H1 (cell line): Measurements from ENCODE around the gene INSIG1. TPM values are rescaled to one million over a fixed set of nuclear protein-coding genes. Genes with fewer than 3 reads are reported as not detected.

Experiments used
- CTCF ChIA-PET: fragments of 300-600 bp; sonication (Branson Sonifier 250); formaldehyde crosslinking; loops from one replicate; lab custom pipeline; 2021; ENCODE audit not compliant: partially characterized antibody; lab: Charles Lee
- POLR2A ChIA-PET: fragments of 300-600 bp; sonication (Branson Sonifier 250); formaldehyde crosslinking; loops from one replicate; lab custom pipeline; 2021; ENCODE audit warnings: inconsistent platforms; ENCODE audit not compliant: partially characterized antibody; lab: Charles Lee
- DNase-seq, 2 experiments: peaks; one replicate each; pipeline versions ENCODE4 v3.0.0 to v3.0.0-alpha.2; 2010 to 2022; ENCODE audit warnings: low spot score in 2 of 2, low read depth in 1 of 2, mixed read lengths in 1 of 2
- FAIRE-seq: peaks from 2 replicates; lab custom pipeline; 2011; peaks lifted over from hg19 to GRCh38; lab: Jason Lieb, UNC
- H2AFZ ChIP-seq: 2 replicates; pipeline ENCODE4 v1.8.1; 2012; ENCODE audit warnings: low read length, inconsistent platforms
- H2AK5ac ChIP-seq: 2 replicates; pipeline ENCODE4 v1.6.1; 2013; ENCODE audit warnings: low read depth, low read length
- H2BK120ac ChIP-seq: replicated peaks from 2 replicates; pipeline ENCODE3; 2013; ENCODE audit warnings: low read depth, low read length, inconsistent platforms
- H2BK12ac ChIP-seq: 2 replicates; pipeline ENCODE4 v1.6.1; 2013; ENCODE audit warnings: low read depth, low read length
- H2BK15ac ChIP-seq: 2 replicates; pipeline ENCODE4 v1.6.1; 2013; ENCODE audit warnings: low read length
- H2BK20ac ChIP-seq: 2 replicates; pipeline ENCODE4 v1.6.1; 2013; ENCODE audit warnings: low read length
- H2BK5ac ChIP-seq: 2 replicates; pipeline ENCODE4 v1.6.1; 2013; ENCODE audit warnings: low read depth, low read length
- H3K14ac ChIP-seq: 2 replicates; pipeline ENCODE4 v1.6.1; 2013; ENCODE audit warnings: inconsistent platforms; ENCODE audit not compliant: insufficient read length
- H3K18ac ChIP-seq: 2 replicates; pipeline ENCODE4 v1.6.1; 2013; ENCODE audit warnings: low read length; ENCODE audit errors: extremely low read depth
- H3K23ac ChIP-seq: 2 replicates; pipeline ENCODE4 v1.6.1; 2013; ENCODE audit warnings: inconsistent platforms; ENCODE audit not compliant: insufficient read length
- H3K23me2 ChIP-seq: 2 replicates; pipeline ENCODE4 v1.6.1; 2013; ENCODE audit warnings: low read depth, low read length
- H3K27ac ChIP-seq: 2 replicates; pipeline ENCODE4 v1.6.1; 2011; ENCODE audit warnings: low read depth, low read length, inconsistent platforms
- H3K27me3 ChIP-seq, 4 experiments: replicated peaks in 1 of 4; 1 replicate in 1 of 4; 2 replicates in 3 of 4; pipeline versions ENCODE4 v1.6.1 to v1.8.1; 2011 to 2013; ENCODE audit warnings: low read length in 3 of 4, mild to moderate bottlenecking in 3 of 4, inconsistent platforms in 2 of 4, mixed read lengths in 2 of 4, moderate library complexity in 1 of 4; ENCODE audit not compliant: control insufficient read depth in 3 of 4, insufficient read depth in 3 of 4; ENCODE audit errors: extremely low read depth in 1 of 4
- H3K36me3 ChIP-seq, 4 experiments: 2 replicates each; pipeline versions ENCODE4 v1.6.1 to v1.8.1; 2011 to 2013; ENCODE audit warnings: mild to moderate bottlenecking in 4 of 4, low read length in 3 of 4, moderate library complexity in 2 of 4, control low read depth in 1 of 4, inconsistent platforms in 1 of 4; ENCODE audit not compliant: insufficient read depth in 4 of 4, control insufficient read depth in 2 of 4
- H3K4ac ChIP-seq: replicated peaks from 2 replicates; pipeline ENCODE3; 2013; ENCODE audit warnings: low read length, low read depth, mixed read lengths, inconsistent platforms; ENCODE audit not compliant: insufficient read length
- H3K4me1 ChIP-seq, 4 experiments: replicated peaks in 1 of 4; 1 replicate in 1 of 4; 2 replicates in 3 of 4; pipeline versions ENCODE4 v1.6.1 to v1.8.1; 2011 to 2013; ENCODE audit warnings: low read length in 3 of 4, inconsistent platforms in 2 of 4, mixed read lengths in 1 of 4; ENCODE audit not compliant: insufficient read depth in 4 of 4, control insufficient read depth in 3 of 4
- H3K4me2 ChIP-seq, 2 experiments: 2 replicates each; pipeline versions ENCODE4 v1.6.1 to v1.8.1; 2011 to 2013; ENCODE audit warnings: low read depth in 2 of 2, low read length in 2 of 2, control low read depth in 1 of 2, inconsistent platforms in 1 of 2, mild to moderate bottlenecking in 1 of 2; ENCODE audit not compliant: insufficient read depth in 1 of 2
- H3K4me3 ChIP-seq, 4 experiments: fragments of 200-600, 300-600 bp in 1 of 4; sonication (generic), shearing (Covaris generic), sonication (Bioruptor Twin) in 1 of 4; 2 replicates each; pipeline versions ENCODE4 v1.5.1 to v1.8.1; 2011 to 2016; ENCODE audit warnings: low read length in 4 of 4, low read depth in 3 of 4, control low read depth in 2 of 4, inconsistent platforms in 2 of 4, mild to moderate bottlenecking in 2 of 4, mixed read lengths in 1 of 4, moderate library complexity in 1 of 4; ENCODE audit not compliant: insufficient read depth in 2 of 4; ENCODE audit errors: extremely low read depth in 1 of 4
- H3K56ac ChIP-seq: replicated peaks from 2 replicates; pipeline ENCODE3; 2013; ENCODE audit warnings: low read depth, mild to moderate bottlenecking, mixed read lengths, low read length, inconsistent platforms; ENCODE audit not compliant: insufficient read length
- H3K79me1 ChIP-seq: 2 replicates; pipeline ENCODE4 v1.6.1; 2013; ENCODE audit warnings: low read depth, low read length, control low read depth
- H3K79me2 ChIP-seq, 2 experiments: 2 replicates each; pipeline versions ENCODE4 v1.6.1 to v1.8.1; 2012 to 2013; ENCODE audit warnings: low read length in 2 of 2, mild to moderate bottlenecking in 2 of 2, inconsistent platforms in 1 of 2; ENCODE audit not compliant: insufficient read depth in 2 of 2, control insufficient read depth in 1 of 2
- H3K9ac ChIP-seq, 4 experiments: replicated peaks in 1 of 4; 1 replicate in 1 of 4; 2 replicates in 3 of 4; pipeline versions ENCODE4 v1.6.1 to v1.8.1; 2011 to 2013; ENCODE audit warnings: low read depth in 3 of 4, low read length in 3 of 4, control low read depth in 2 of 4, mild to moderate bottlenecking in 2 of 4, moderate library complexity in 2 of 4, inconsistent platforms in 1 of 4; ENCODE audit errors: extremely low read depth in 1 of 4
- H3K9me3 ChIP-seq, 2 experiments: 2 replicates each; pipeline versions ENCODE4 v1.6.1 to v1.8.1; 2012 to 2013; ENCODE audit warnings: mild to moderate bottlenecking in 2 of 2, moderate library complexity in 2 of 2, control low read depth in 1 of 2, inconsistent platforms in 1 of 2, low read depth in 1 of 2, low read length in 1 of 2, mixed read lengths in 1 of 2; ENCODE audit not compliant: insufficient read depth in 2 of 2
- H4K20me1 ChIP-seq, 2 experiments: replicated peaks in 1 of 2; 2 replicates each; pipeline versions ENCODE3 to v1.8.1; 2011 to 2013; ENCODE audit warnings: inconsistent platforms in 2 of 2, low read length in 2 of 2, mild to moderate bottlenecking in 1 of 2; ENCODE audit not compliant: insufficient read depth in 2 of 2, control insufficient read depth in 1 of 2
- H4K5ac ChIP-seq: 2 replicates; pipeline ENCODE4 v1.6.1; 2013; ENCODE audit warnings: low read length, low read depth, mixed read lengths, inconsistent platforms; ENCODE audit not compliant: insufficient read length
- H4K8ac ChIP-seq: 2 replicates; pipeline ENCODE4 v1.8.0; 2013; ENCODE audit warnings: mild to moderate bottlenecking, moderate library complexity, low read length, inconsistent platforms; ENCODE audit not compliant: insufficient read depth; ENCODE audit errors: extremely low read depth
- H4K91ac ChIP-seq: replicated peaks from 2 replicates; pipeline ENCODE3; 2013; ENCODE audit warnings: low read length, mixed read lengths, inconsistent platforms; ENCODE audit not compliant: insufficient read length
- BACH1 ChIP-seq: IDR thresholded peaks from 2 replicates; pipeline ENCODE4 v1.6.1; 2012; ENCODE audit warnings: low read length, improper control_type of control experiment
- BRCA1 ChIP-seq: IDR thresholded peaks from 2 replicates; pipeline ENCODE4 v1.6.1; 2012; ENCODE audit warnings: low read depth, low read length, improper control_type of control experiment
- CTBP2 ChIP-seq: IDR thresholded peaks from 2 replicates; pipeline ENCODE4 v1.7.0; 2011; ENCODE audit warnings: borderline replicate concordance, mild to moderate bottlenecking, moderate library complexity, mixed read lengths, low read length; ENCODE audit not compliant: insufficient read depth, insufficient read length
- EGR1 ChIP-seq: IDR thresholded peaks from 2 replicates; pipeline ENCODE4 v1.6.1; 2011; ENCODE audit warnings: low read depth, low read length, borderline replicate concordance
- NANOG ChIP-seq: IDR thresholded peaks from 2 replicates; pipeline ENCODE4 v1.6.1; 2011; ENCODE audit warnings: low read length, low read depth, mild to moderate bottlenecking, inconsistent platforms; ENCODE audit not compliant: insufficient read depth, poor library complexity, severe bottlenecking
- SIX5 ChIP-seq: IDR thresholded peaks from 2 replicates; pipeline ENCODE4 v1.6.1; 2011; ENCODE audit warnings: mild to moderate bottlenecking, low read depth, low read length
- TAF7 ChIP-seq: optimal IDR thresholded peaks from 2 replicates; pipeline ENCODE3; 2011; ENCODE audit warnings: low read depth, mild to moderate bottlenecking, inconsistent platforms, low read length, moderate library complexity, borderline replicate concordance
- WGBS, 2 experiments: shearing (Covaris generic) in 1 of 2; methylation state at CpG; one replicate each; pipeline versions ENCODE4 v1.1.6 to v1.1.7; 2013 to 2015; ENCODE audit warnings: low lambda C conversion rate in 2 of 2, mixed read lengths in 2 of 2, inconsistent platforms in 1 of 2, low coverage in 1 of 2, missing lambda C conversion rate in 1 of 2; ENCODE audit not compliant: insufficient replicate concordance in 2 of 2, insufficient coverage in 1 of 2, insufficient read length in 1 of 2; ENCODE audit errors: extremely low coverage in 1 of 2, missing lambda C conversion rate in 1 of 2; 5-methylcytosine and 5-hydroxymethylcytosine counted together
- polyA plus RNA-seq, 7 experiments: library from polyadenylated mRNA; depleted of rRNA in 3 of 7; stranded (reverse) in 5 of 7; unstranded in 2 of 7; fragments of >200 nt in 5 of 7; fragments of 200-250 nt in 2 of 7; gene quantifications; 1 replicate in 5 of 7; 2 replicates in 1 of 7; 4 replicates in 1 of 7; pipeline versions ENCODE4 v1.2.1 to v1.2.3, GENCODE V29; 2011 to 2013; ENCODE audit warnings: missing spikeins in 2 of 7, mixed read lengths in 2 of 7
- total RNA-seq: library from RNA; stranded (reverse); fragmentation: NEBNext Ultra II Directional; extraction: Animal tissue kit (Norgen Biotek cat#: 25700); gene quantifications from 2 replicates; pipeline ENCODE4 v1.2.1, GENCODE V29; 2021

INSIG1 gene
- total and polyA plus RNA-seq, 2 of the 8 experiments (the other 6 are each of a cell fraction or from before 2014, with no cell fraction given) = 40.0 to 58.4 TPM

DNA sequence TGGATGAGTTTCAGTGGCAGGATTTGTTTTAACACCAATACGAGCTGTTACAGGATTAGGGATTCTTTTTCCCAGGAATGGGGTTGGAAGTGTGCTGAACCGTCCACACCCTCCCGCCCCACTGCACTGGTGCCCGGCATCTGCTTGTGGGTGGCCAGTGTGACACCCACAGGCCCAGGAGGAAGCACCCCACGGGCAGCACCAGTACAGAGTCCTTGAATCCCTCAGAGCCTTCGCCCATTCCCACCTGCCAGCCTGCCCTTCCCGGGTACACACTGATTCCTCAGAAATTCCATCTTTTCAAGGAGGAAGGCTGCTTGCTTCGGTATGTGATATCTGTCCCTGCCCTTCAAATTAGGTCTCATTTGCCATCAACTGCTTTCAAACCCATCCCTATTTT, 15.4 kb downstream of the INSIG1 start:
- Histone ChIP-seq H3K4me2 (no peak overlapping the region), H3K36me3 (peaks cover 2 to 26% (median 8%) of the 10 kb centered on the region in 4 experiments; a peak in 6 of 8 replicates), H3K9ac (no peak overlapping the region), H2BK15ac (no peak overlapping the region), H4K20me1 (peaks cover 3% of the 10 kb centered on the region in 2 experiments), H3K79me2 (no peaks in the 10 kb centered on the region), H3K9me3 (no peaks in the 10 kb centered on the region; a peak in 1 of 4 replicates), H3K79me1 (no peaks in the 10 kb centered on the region), H3K23me2 (peaks cover 3% of the 10 kb centered on the region; the same call in 1 of the 2 replicates), H3K14ac (no peak overlapping the region), H2BK5ac (no peak overlapping the region), H2BK120ac (no peak overlapping the region), H3K18ac (no peak overlapping the region), H2AK5ac (no peak overlapping the region)
- FAIRE-seq (no peak), DNase-seq (no peak)
- WGBS, 2 experiments = 73% methylated on average over 8 of the region's 8 CpGs; no CpG with 5 or more reads in 1 of the 2 experiments
- CTCF ChIA-PET = no interaction called here
- no peak for TF ChIP-seq BRCA1
- TF ChIP-seq NANOG = no peak
- no peak for TF ChIP-seq BACH1
- no peak for TF ChIP-seq TAF7
- TF ChIP-seq CTBP2 = no peak
- no peak for TF ChIP-seq EGR1
- no peak for TF ChIP-seq SIX5
- TF ChIP-seq, all 59 proteins: peak for 0
- H3K27me3 ChIP-seq = no peaks in the 10 kb centered on the region; a peak in 1 of 7 replicates
- H4K8ac ChIP-seq = no peak overlapping the region
- no peak overlapping the region for H2BK20ac ChIP-seq
- H2BK12ac ChIP-seq = no peak overlapping the region
- H4K5ac ChIP-seq = no peak overlapping the region
- H3K56ac ChIP-seq = no peak overlapping the region
- H3K4me3 ChIP-seq = no peak overlapping the region
- POLR2A ChIA-PET = no interaction called here
- no peaks in the 10 kb centered on the region; a peak in 1 of 7 replicates for H3K4me1 ChIP-seq
- no peak overlapping the region for H3K4ac ChIP-seq
- no peak overlapping the region for H3K27ac ChIP-seq
- H2AFZ ChIP-seq = no peak overlapping the region
- no peak overlapping the region for H4K91ac ChIP-seq
- H3K23ac ChIP-seq = no peak overlapping the region
